Stimulated activated CD4-positive, alpha-beta T cell treated with anti-CD3 and anti-CD28 coated beads, Interleukin-2, amount 100 ng/mL, for 48 hours (primary cell): ENCODE data around the gene SRPRB.
"Not testable (repeated sequence)": the region's sequence is repeated elsewhere in the genome, so short reads cannot be mapped to it uniquely, and the experiment has no call there.

Experiments used
- DNase-seq, 2 donors: peaks; one replicate each; pipeline ENCODE4 v3.0.0-alpha.2; 2020

SRPRB gene

GRCh38 chr3:133779626-133780203 lies 25.9 kb upstream of the SRPRB start:
- DNase-seq = no peak

GRCh38 chr3:133780756-133781155 lies 24.9 kb upstream of the SRPRB start:
- not testable (repeated sequence) for DNase-seq

DNA sequence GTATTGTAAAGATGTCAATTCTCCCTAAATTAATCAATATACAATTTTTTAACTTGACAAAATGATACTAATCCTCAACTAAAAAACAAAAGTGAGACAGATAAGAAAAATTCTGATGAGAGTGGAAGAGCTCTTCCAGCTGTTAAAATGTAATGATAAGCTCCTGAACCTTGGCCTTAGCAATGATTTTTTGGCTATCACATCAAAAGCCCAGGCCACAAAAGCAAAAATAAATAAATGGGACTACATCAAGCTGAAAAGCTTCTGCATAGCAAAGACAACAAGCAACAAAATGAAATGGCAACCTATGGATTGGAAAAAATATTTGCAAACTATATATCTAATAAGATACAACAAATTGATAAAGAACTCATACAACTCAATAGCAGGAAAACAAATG lies 24.0 kb upstream of the SRPRB start:
- no peak for DNase-seq

- DNase-seq = no peak
Measured at GRCh38 chr3:133782454-133782853, 23.2 kb upstream of the SRPRB start.

- DNase-seq = no peak
Measured at GRCh38 chr3:133783762-133784161, 21.9 kb upstream of the SRPRB start.

DNA sequence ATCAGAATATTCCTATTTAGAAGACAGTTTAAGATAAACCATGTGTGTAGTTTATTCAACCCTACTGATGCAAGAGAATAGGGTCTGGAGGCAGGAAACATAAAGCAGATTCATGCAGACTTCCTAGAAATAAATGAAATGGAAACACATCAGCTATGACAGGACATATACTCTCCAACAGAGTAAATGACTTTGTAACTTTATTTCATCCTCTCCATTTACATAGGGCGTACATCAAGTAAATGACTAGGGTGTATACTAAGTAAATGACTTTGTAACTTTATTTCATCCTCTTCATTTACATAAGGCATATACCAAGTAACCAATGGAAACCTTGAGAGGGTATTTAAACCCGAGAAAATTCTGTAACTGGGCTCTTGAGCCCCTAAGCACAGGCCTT lies 17.6 kb upstream of the SRPRB start:
- DNase-seq = no peak

GRCh38 chr3:133792171-133792763 lies 13.3 kb upstream of the SRPRB start:
- no peak for DNase-seq

DNA sequence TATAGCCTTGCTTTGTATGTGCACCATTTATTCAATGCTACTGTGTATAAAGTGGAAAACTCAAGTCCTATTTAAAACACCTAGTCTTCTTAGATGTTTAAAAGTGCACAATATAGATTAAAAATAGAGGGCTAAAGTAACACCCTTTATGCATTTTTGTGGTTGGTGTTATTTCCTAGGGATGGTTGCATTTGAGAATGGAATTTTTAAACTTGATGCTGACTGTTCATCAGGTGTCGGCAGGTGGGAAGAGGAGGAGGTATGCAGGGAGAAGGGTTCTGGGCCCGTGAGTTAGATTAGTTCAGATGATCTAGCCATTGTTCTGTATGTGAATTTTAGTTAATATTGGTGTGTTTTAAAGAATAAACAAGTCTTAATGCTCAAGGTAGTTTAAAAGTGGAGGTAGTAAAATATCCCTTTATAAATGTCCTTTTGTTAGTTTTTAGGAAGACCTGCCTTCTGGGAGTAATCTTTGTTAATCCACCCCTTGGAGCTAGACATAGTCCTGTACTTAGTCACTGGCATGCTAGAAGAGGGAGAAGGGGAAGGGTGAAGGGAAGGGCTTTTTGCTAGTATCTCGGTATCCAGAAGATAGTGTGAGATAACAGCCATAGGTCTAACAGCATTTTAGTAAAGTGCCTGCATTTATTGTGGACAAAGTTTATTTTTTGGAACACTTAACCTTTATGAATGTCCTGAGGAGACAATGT lies 8.1 kb upstream of the SRPRB start:
- DNase-seq = no peak

DNA sequence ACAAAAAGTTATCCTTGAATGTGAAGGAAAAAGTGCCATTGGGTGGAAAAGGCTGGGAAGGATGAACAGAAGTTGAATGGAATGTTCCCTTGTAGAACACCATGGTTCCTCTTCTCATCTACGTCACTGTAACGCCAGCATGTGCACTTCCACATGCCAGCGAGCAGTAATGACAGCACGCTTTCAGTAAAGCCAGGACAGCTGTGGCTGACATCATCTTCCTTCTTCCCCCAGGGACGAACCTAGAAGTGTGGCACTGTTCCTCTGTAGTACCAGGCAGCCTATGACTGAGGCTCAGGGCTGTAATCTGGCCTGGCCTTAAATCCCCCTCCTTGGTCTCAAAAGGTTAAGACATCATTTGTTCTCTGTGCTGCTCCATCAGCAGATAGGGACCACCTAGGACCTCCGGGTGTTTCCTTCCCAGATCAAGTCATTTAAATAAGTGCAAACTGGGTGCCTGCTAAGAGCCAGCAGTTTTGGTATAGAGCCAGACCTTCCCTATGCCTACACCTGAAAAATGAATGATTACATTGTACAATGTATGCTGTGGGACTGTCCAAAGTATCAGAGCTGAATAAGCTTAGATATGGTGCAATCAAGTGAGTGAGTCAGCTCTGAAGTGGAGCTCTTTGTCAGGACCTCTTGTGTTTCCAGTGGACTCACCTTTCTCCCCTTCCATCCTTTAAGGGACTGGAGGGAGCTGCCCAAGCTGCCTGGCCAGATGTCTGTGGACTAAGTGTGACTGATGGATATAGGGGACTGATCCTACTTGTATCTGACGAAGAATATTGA lies 5.6 kb upstream of the SRPRB start:
- DNase-seq = no peak

DNA sequence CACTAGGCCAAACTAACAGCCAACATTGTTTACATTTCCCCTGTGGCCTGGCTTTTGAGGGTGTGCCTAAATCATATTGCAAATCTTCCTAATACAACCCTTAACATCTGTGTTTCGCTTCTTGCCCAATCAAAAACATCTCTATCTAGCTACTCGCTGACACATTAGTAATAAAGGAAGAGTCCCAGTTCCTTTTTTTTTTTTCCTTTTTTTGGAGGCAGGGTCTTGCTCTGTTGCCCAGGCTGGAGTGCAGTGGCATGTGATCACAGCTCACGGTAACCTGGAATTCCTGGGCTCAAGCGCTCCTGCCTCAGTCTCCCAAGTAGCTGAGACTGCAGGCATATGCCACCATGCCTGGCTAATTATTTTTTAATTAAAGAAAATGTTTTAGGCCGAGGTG lies 2.1 kb upstream of the SRPRB start:
- no peak for DNase-seq

GRCh38 chr3:133804896-133805295 lies 719 bp upstream of the SRPRB start:
- no peak for DNase-seq

DNA sequence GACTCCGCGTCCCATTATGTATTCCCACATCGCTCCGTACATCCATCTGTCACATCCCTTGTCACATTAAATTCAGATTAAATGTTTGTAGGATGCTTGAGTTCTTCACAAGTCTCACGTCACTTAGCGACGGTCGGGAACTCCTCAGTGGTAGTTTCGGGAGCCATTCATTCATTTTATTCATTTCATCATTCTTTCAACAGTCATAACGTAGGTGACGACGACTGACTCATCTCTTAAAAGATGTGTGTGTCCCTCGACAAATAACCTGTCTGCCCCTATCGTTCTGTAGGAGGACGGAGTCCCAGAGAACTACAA lies 272 bp upstream of the SRPRB start:
- no peak for DNase-seq

GRCh38 chr3:133812872-133813271 lies 7.3 kb downstream of the SRPRB start:
- DNase-seq = no peak

DNA sequence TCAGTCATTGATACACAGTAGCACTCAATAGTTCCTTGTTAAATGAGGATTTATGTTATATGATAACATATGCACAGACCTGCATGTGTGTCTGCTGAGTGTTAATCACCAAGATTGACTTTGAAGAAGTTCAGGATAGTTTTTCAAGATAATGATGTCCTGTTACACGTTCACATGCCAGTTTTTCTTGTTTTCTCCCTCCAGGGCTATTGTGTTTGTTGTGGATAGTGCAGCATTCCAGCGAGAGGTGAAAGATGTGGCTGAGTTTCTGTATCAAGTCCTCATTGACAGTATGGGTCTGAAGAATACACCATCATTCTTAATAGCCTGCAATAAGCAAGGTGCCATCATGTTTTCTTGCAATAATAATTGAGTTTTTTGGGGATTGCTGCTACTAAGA lies 9.8 kb downstream of the SRPRB start:
- DNase-seq = no peak

DNA sequence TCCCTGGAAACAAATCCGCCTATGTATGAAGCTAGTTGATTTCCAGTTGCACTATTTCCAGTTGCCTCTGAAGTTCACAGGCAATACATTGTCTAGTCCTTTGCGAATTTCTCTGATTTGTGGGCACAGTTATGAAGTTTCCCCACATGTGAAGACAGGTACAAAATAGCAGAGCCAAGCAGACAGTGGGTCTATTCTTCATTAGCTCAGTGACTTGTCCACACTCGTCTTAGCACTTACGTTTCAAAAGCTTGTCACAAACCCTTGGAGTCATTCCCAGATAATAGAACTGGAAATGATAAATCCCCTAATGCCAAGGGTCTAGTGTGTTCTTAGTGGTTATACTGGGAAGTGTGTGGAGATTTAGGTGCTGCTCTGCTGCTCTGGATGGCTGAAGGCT lies 14.5 kb downstream of the SRPRB start:
- DNase-seq = no peak

GRCh38 chr3:133820889-133821675 lies 15.5 kb downstream of the SRPRB start:
- DNase-seq = no peak

GRCh38 chr3:133821767-133822638 lies 16.4 kb downstream of the SRPRB start:
- no peak for DNase-seq

DNA sequence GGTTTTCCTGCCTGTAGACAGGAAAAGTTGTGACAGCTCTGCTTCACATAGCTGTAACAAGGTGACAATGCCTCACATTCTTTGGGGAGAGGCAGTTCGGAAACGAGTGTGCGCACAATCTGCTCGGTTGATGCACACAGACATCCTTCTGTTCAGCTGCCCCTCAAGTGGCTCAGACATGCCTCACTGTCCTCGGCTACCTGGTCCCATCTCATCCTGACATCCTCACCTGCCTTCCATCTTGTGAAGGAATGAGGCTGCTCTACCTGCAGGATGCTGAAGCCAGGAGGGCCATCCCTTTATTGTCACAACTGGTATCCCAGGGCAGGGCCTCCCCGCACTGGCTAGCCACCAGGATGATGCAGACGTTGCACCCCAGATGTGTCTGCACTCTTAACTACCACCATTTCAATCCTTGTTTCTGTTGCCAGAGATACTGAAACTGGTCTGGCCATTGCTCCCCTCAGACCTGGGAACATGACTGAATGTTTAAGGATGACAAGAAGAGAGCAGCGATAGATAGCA lies 19.4 kb downstream of the SRPRB start:
- no peak for DNase-seq

DNA sequence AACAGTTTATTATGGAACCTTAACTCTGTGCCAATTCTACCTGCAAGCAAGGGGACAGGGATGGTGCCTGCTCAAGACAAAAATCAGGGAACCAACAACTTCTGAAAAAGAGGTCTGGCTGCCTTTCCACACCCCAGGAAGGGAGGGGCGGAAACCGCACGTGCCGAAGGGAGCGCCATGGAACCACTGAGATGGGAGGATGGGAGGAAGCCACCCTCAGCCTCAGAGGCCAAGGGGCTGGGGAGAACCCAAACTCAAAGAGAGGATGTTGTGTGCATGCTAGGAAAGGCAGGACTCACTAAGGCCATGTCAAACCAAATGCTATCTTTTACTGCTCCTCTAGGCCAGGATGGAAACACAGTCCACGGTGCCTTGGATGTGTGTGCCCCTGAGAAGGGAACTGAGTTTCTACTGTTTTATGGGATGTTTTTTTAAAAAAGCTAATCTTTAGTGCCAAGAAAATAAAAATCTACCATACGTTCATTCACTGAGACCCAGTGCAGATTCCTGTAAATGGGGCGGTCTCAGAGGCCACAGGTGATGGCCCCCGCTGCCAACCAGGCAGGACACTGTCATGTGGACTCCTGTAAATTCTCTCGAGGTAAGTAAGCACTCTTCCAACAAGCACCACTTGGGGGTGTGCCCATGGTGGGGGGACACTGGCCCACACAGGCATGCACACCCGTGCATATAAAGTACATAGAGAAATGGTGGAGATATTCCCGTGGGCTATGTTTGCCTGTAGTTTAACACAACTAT lies 20.5 kb downstream of the SRPRB start:
- DNase-seq = no peak

DNA sequence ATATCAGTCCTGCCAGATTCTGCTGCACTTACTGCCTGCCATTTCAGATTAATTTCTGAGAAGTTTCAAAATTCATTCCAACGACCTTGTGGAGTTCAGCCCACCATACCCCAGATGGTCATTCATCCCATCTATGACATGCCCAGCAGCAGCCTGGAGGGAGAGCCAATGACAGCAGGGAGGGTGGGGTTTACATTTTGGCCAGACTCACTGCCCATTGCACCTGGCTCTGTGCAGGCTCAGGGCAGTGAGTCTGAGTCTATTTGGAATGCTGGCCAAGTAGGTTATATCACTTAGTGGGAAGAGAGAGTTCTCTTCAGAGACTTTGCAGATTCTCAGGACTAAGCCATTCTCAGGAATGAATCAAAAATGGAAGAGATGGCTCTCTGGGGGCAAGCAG lies 21.5 kb downstream of the SRPRB start:
- no peak for DNase-seq

- DNase-seq = no peak
Measured at GRCh38 chr3:133827684-133828083, 22.1 kb downstream of the SRPRB start.
